HG03025 (cell line): ENCODE data around the gene TEAD4.

Experiments
- ATAC-seq: cut with Tn5 transposase; IDR thresholded peaks from one replicate; pipeline ENCODE4 v1.9.1; 2021; ENCODE audit warnings: mild to moderate bottlenecking, moderate library complexity; ENCODE audit not compliant: unreplicated experiment, low FRiP score

Gene TEAD4

GRCh38 chr12:2959192-2959504, at the start of gene TEAD4:
TEAD4 (plus strand) TSS chr12:2959397.
- ATAC-seq: no peak

GRCh38 chr12:2912216-2912575, 47.0 kb upstream of the TEAD4 start:
- ATAC-seq: no peak

- no peak for ATAC-seq
Measured at GRCh38 chr12:2919249-2919648, 39.9 kb upstream of the TEAD4 start.

GRCh38 chr12:2922329-2922728, 36.9 kb upstream of the TEAD4 start:
- no peak for ATAC-seq

- ATAC-seq: no peak
Measured at GRCh38 chr12:2923057-2923456, 36.1 kb upstream of the TEAD4 start.

DNA sequence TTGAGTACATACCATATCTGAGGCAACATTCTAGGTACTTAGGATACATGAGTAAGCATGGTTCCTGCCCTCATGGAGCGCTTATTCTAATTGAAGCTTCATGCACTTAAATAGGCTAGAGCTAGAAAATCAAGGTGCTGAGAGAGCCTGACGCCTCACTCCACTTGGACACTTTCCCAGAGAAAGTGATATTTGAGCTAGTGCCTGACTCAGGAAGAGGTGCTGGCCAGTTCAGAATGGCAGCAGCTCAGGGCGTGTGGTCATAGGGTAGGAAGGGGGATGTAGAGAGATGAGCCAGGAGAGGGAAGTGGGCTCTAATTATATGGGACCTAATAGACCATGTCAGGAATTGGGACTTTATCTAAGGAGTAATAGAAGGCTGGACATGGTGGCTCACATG, 35.2 kb upstream of the TEAD4 start:
- no peak for ATAC-seq

GRCh38 chr12:2925322-2925995, 33.7 kb upstream of the TEAD4 start:
- no peak for ATAC-seq

GRCh38 chr12:2930865-2931264, 28.3 kb upstream of the TEAD4 start:
- no peak for ATAC-seq

- ATAC-seq: no peak
Measured at GRCh38 chr12:2933586-2933985, 25.6 kb upstream of the TEAD4 start.

GRCh38 chr12:2934371-2934770, 24.8 kb upstream of the TEAD4 start:
- ATAC-seq: no peak

DNA sequence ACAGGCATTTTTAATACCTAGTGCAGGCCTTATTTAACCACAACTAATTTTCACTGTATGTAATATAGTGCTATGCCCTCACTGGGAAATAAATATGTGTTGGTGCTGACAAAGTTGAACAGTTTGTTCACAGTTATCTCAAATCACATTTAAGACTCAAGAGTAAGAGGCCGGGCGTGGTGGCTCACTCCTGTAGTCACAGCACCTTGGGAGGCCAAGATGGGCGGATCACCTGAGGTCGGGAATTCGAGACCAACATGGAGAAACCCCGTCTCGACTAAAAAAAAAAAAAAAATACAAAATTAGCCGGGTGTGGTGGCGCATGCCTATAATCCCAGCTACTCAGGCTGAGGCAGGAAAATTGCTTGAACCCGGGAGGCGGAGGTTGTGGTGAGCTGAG, 22.9 kb upstream of the TEAD4 start:
- ATAC-seq: no peak

- ATAC-seq: no peak
Measured at GRCh38 chr12:2937500-2937899, 21.7 kb upstream of the TEAD4 start.

GRCh38 chr12:2939191-2939590, 20.0 kb upstream of the TEAD4 start:
- no peak for ATAC-seq

DNA sequence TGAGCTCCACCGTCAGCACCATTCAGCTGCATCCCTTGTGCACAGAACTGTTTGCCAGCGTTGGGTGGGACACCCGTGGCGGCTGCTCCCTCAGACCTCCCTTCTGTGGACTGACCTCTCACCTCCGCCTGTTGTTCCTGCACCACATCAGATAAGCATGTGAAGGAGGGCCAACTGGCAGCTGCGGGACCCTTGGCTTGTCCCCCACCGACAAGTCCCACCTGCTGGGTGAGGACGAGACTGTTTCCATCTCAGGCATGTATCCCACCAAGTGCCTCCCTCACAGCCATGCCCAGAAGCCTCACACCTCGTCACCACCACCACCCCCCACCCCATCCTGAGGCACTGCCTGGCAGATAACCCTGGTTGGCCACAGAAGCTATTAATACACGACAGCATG, 18.6 kb upstream of the TEAD4 start:
- ATAC-seq: no peak

DNA sequence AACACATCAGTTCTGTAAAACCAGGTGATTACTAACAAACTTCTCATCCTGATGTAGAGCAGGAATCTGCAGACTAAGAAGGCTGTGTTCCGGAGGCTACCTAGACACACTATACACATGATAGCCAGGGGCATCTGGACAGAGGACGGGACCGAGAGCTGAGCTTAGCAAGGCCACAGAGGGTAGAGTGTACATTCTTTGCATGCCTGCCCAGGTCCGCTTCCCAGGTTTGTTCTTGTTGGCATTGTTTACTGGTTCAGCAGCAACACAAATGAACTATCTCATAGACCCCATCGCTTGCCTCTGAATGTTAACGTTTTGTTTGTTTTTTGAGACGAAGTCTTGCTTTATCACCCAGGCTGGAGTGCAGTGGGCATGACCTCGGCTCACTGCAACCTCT, 17.7 kb upstream of the TEAD4 start:
- ATAC-seq: no peak

- no peak for ATAC-seq
Measured at GRCh38 chr12:2944401-2945047, 14.7 kb upstream of the TEAD4 start.

GRCh38 chr12:2949411-2949810, 9.8 kb upstream of the TEAD4 start:
- ATAC-seq: no peak

DNA sequence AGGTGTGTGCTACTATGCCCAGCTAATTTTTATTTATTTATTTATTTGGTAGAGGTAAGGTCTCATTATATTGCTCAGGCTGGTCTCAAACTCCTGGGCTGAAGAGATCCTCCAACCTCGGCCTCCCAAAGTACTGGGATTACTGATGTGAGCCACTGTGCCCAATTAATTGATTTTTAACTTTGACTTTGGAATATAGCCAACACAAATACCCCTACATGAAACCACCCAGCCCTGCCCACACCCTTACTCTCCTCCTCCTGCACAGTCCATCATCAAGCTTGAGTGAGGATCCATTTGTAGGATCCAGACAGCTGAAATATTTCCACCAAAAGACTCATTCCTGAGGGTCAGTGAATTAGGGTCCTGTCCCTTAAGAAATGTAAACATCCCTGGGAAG, 3.3 kb upstream of the TEAD4 start:
- no peak for ATAC-seq

- no peak for ATAC-seq
Measured at GRCh38 chr12:2957816-2958431, 1.3 kb upstream of the TEAD4 start.

GRCh38 chr12:2958432-2959191, 585 bp upstream of the TEAD4 start:
- ATAC-seq: no peak

DNA sequence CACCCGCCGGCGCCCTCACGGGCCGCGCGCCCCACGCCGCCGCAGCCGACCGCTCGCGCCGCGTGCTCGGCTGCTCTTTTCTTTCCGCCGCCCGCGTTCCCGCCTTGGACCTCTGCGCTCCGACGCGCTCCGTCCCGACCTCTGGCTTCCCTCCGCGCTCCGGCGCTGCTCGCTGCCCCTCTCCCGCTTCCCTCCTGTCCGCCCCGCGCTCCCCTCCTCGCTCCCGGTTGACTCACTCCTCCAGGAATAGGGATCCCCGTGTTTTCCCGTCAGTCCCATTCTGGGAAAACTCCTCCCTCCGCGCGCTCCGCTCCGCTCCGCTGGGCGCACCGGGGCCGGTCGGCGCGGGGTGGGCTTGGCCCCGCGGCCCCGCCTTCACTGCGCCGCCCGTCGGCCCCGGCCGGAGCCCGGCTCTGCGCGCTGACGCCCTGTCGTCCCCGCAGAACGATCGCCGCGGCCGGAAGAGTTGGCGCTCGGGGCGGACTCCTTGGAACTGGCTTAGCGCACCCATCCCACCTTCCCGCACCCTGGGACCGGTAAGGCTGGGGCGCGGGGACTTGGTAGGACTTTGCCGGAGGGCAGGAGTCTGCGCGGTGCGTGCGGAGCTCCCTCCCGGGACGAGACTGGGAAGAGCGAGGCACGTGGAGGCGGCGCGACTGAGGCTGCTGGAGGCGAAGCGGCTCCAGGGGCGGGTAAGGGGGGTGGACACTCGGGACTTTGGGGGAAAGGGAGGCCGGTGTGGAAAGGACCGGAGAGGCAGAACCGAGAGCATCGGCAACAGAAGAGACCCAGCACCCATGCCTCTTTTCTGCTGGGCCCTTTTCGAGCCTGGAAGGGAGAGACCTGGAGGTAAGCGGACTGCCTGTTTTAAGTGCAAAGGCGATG, 550 bp downstream of the TEAD4 start:
- ATAC-seq: no peak
